Uterus (tissue), 4 donors: ENCODE measurements around the gene CAMK1D. TPM values are rescaled to one million over a fixed set of nuclear protein-coding genes. Genes with fewer than 3 reads are reported as not detected.

Experiments used
- DNase-seq, 2 donors: peaks; one replicate each; pipeline ENCODE4 v3.0.0-alpha.2; 2019 to 2020
- H3K27ac ChIP-seq, 2 donors: fragments of 200-600 bp; sonication (generic); 1 replicate in 1 of 2; 2 replicates in 1 of 2; pipeline ENCODE4 v1.5.1; 2016 to 2018
- H3K27me3 ChIP-seq, 2 donors: fragments of 200-600 bp; sonication (generic); one replicate each; pipeline ENCODE4 v1.5.1; 2018 to 2019; ENCODE audit warnings: control low read depth in 1 of 2
- H3K36me3 ChIP-seq, 2 donors: fragments of 200-600 bp; sonication (generic); one replicate each; pipeline ENCODE4 v1.5.1; 2019; ENCODE audit warnings: control low read depth in 1 of 2
- H3K4me1 ChIP-seq, 2 donors: fragments of 200-600 bp; sonication (generic); one replicate each; pipeline ENCODE4 v1.5.1; 2018 to 2019; ENCODE audit warnings: control low read depth in 1 of 2
- H3K4me3 ChIP-seq, 2 donors: fragments of 200-600 bp; sonication (generic); 1 replicate in 1 of 2; 2 replicates in 1 of 2; pipeline ENCODE4 v1.5.1; 2018 to 2019; ENCODE audit warnings: mild to moderate bottlenecking in 1 of 2
- H3K9me3 ChIP-seq, 2 donors: fragments of 200-600 bp; sonication (generic); one replicate each; pipeline ENCODE4 v1.5.1; 2019; ENCODE audit warnings: control low read depth in 1 of 2
- POLR2A ChIP-seq, 2 donors: fragments of 450-650 bp; IDR thresholded peaks; one replicate each; pipeline ENCODE4 v1.6.1; 2016; ENCODE audit warnings: antibody characterized with exemption in 2 of 2, mild to moderate bottlenecking in 1 of 2, moderate library complexity in 1 of 2
- intact Hi-C: fragments of 100-400 bp; cut with DNase I; formaldehyde crosslinking; loops from one replicate; pipeline ENCODE4 v1.15.1; 2023; ENCODE audit warnings: low total_unique reads
- total RNA-seq, 4 donors: library from RNA; depleted of rRNA in 3 of 4; stranded (reverse); fragments of >200 nt in 3 of 4; gene quantifications; one replicate each; pipeline versions ENCODE4 v1.1.0 to v1.2.4, GENCODE V29; 2014 to 2023
- TF ChIP-seq, protein P1 (sequence below), 4 experiments: fragments of 200-600 bp in 2 of 4; fragments of 450-650 bp in 2 of 4; sonication (generic) in 2 of 4; IDR thresholded peaks; one replicate each; pipeline ENCODE4 v1.5.1; 2016 to 2019; ENCODE audit warnings: antibody characterized with exemption in 4 of 4, mild to moderate bottlenecking in 2 of 4, moderate library complexity in 1 of 4
- donor health status: DM: yes; HTN: yes; CAD: no.

The CAMK1D gene
- total RNA-seq, 4 donors from 2014 or later: 3.5 to 48.4 (median 10.8) TPM

DNA sequence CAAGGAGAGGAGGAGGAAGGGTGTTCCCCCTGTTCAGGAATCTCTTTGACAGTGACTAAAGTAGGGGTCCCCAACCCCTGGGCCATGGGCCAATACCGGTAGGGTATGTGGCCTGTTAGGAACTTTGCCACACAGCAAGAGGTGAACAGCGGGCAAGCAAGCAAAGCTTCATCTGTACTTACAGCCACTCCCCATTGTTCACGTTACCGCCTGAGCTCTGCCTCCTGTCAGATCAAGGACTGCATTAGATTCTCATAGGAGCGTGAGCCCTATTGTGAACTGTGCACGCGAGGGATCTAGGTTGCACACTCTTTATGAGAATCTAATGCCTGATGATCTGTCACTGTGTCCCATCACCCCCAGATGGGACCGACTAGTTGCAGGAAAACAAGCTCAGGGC lies 201.6 kb downstream of the CAMK1D start:
- Histone ChIP-seq H3K27ac (no peak overlapping the region), H3K4me3 (no peak overlapping the region), H3K4me1 (no peaks in the 10 kb centered on the region), H3K9me3 (no peaks in the 10 kb centered on the region), H3K27me3 (no peaks in the 10 kb centered on the region), H3K36me3 (no peaks in the 10 kb centered on the region)
- intact Hi-C loops: no loop called here
- TF ChIP-seq, protein P1, sequence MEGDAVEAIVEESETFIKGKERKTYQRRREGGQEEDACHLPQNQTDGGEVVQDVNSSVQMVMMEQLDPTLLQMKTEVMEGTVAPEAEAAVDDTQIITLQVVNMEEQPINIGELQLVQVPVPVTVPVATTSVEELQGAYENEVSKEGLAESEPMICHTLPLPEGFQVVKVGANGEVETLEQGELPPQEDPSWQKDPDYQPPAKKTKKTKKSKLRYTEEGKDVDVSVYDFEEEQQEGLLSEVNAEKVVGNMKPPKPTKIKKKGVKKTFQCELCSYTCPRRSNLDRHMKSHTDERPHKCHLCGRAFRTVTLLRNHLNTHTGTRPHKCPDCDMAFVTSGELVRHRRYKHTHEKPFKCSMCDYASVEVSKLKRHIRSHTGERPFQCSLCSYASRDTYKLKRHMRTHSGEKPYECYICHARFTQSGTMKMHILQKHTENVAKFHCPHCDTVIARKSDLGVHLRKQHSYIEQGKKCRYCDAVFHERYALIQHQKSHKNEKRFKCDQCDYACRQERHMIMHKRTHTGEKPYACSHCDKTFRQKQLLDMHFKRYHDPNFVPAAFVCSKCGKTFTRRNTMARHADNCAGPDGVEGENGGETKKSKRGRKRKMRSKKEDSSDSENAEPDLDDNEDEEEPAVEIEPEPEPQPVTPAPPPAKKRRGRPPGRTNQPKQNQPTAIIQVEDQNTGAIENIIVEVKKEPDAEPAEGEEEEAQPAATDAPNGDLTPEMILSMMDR (IDR thresholded peaks at IDR 0.05): no peak
- no peak for TF ChIP-seq POLR2A (IDR thresholded peaks at IDR 0.05)
- DNase-seq: no peak

DNA sequence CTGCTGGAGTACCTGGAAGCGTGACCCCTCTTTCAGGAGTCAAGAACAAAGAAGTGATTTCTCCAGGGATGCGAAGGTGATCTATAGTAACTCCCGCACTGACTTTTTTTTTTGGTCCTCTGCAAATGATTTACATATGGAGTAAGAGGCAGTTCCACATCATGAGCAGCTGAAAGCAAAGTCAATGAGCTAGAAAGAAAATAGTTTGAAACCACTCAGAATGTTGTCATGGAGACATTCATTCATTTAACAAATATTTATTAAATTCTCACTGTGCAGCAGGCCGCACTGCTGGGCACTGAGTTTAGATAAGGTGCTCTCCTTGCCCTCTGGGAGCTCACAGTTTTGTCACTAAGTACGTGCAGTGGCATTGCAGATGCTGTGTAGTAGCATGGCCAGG lies 206.7 kb downstream of the CAMK1D start:
- Histone ChIP-seq H3K36me3 (no peaks in the 10 kb centered on the region), H3K27ac (no peak overlapping the region), H3K4me3 (no peak overlapping the region), H3K4me1 (no peaks in the 10 kb centered on the region), H3K27me3 (no peaks in the 10 kb centered on the region), H3K9me3 (no peaks in the 10 kb centered on the region)
- TF ChIP-seq POLR2A (IDR thresholded peaks at IDR 0.05): no peak
- TF ChIP-seq, protein P1 (IDR thresholded peaks at IDR 0.05): no peak
- intact Hi-C loops: no loop called here
- no peak for DNase-seq

DNA sequence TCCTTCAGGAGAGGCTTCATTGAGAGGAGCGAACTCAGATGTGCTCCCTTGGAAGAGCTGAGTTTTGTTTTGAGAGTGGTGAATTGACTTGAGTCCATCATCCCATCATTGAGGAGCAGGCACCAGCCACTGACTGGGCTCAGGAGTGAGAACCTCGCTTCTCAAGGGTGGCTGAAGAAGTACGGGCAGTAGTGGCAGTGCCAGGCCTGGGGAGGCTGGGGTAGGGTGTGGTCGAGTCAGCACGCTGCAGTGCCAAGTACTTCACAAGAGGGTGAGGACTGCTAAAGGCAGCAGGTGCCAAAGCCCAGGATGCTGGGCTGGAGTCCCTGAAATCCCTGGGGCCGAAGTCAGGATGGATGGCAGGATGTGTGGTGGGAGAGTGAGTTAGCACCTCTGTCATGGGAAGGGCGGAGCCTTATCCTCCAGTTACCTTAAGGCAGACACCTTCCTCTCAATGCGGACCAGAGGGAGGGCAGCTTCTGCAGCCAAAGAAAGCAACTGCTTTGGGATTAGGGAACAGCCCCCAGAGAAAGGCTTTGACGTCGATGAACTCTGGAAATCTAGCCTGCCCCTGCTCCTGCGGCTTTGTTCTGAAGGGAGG lies 210.3 kb downstream of the CAMK1D start:
- H3K27me3 ChIP-seq: no peaks in the 10 kb centered on the region
- no peak overlapping the region for H3K4me3 ChIP-seq
- H3K36me3 ChIP-seq: no peaks in the 10 kb centered on the region
- no peaks in the 10 kb centered on the region for H3K4me1 ChIP-seq
- intact Hi-C loops: no loop called here
- no peaks in the 10 kb centered on the region for H3K9me3 ChIP-seq
- TF ChIP-seq, protein P1 (IDR thresholded peaks at IDR 0.05): no peak
- no peak for TF ChIP-seq POLR2A (IDR thresholded peaks at IDR 0.05)
- no peak for DNase-seq
- H3K27ac ChIP-seq: no peak overlapping the region

DNA sequence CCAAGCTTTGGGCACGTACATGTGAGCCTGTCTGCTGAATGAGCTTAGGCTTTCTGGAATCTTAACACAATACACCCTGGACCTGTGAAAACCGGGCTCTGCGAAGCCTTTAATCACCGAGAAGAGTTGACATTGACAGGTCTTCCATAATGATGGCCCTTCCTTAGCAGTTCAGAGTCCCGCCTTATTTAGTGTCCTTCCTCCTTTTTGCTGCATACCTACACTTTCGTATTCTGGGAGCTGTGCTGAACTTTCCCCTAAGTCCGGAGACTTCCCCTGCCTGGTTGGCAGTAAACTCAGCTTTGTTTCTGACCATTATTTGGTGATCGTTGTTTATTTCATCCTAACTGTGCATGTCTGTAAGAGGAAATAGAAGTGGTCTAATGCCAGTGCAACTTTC lies 212.0 kb downstream of the CAMK1D start:
- Histone ChIP-seq H3K9me3 (no peaks in the 10 kb centered on the region), H3K27me3 (no peaks in the 10 kb centered on the region), H3K36me3 (no peaks in the 10 kb centered on the region), H3K27ac (no peak overlapping the region), H3K4me1 (no peaks in the 10 kb centered on the region), H3K4me3 (no peak overlapping the region)
- DNase-seq: no peak
- no peak for TF ChIP-seq POLR2A (IDR thresholded peaks at IDR 0.05)
- TF ChIP-seq, protein P1 (IDR thresholded peaks at IDR 0.05): no peak
- intact Hi-C loops: no loop called here

DNA sequence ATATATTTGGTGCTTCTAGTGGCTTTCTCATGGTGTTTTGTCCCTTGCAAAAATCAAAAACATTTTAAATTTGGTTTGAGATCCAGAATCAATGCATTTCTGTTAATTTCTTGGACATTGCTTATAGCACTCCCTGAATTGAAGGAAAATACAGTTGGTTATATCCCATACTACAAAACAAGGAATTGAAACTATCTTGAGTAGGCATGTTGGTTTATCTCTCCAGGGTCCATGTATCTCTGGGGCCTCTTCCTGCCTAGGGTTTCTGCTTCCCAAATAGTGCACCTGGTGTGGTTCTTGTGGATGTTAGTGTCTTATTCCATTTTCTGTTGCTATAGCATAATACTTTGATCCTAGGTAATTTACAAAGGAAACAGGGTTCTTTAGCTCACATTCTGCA lies 212.4 kb downstream of the CAMK1D start:
- intact Hi-C loops: no loop called here
- DNase-seq: no peak
- no peak overlapping the region for H3K27ac ChIP-seq
- no peaks in the 10 kb centered on the region for H3K9me3 ChIP-seq
- H3K27me3 ChIP-seq: no peaks in the 10 kb centered on the region
- no peaks in the 10 kb centered on the region for H3K36me3 ChIP-seq
- H3K4me3 ChIP-seq: no peak overlapping the region
- TF ChIP-seq, protein P1 (IDR thresholded peaks at IDR 0.05): no peak
- no peak for TF ChIP-seq POLR2A (IDR thresholded peaks at IDR 0.05)
- H3K4me1 ChIP-seq: no peaks in the 10 kb centered on the region
